B cell (primary cell): ENCODE data around the gene HMGXB3.

ENCODE experiments used
- CTCF ChIP-seq: fragments of 200-600 bp; IDR thresholded peaks from one replicate; pipeline ENCODE4 v1.8.0; 2022; ENCODE audit warnings: antibody characterized with exemption, mild to moderate bottlenecking
- EZH2 ChIP-seq: IDR thresholded peaks from 2 replicates; pipeline ENCODE4 v1.6.1; 2012; ENCODE audit warnings: borderline replicate concordance, low read depth, mild to moderate bottlenecking, moderate library complexity, low read length; ENCODE audit not compliant: insufficient read depth, poor library complexity, severe bottlenecking

- TF ChIP-seq CTCF = no peak
- no peak for TF ChIP-seq EZH2
Observed at GRCh38 chr5:150075233-150075632, 74.7 kb downstream of the HMGXB3 start.
